ENCODE data around the gene ZNF280D. TPM values are rescaled to one million over a fixed set of nuclear protein-coding genes. Genes with fewer than 3 reads are reported as not detected.
"Not testable (repeated sequence)": the region's sequence is repeated elsewhere in the genome, so short reads cannot be mapped to it uniquely, and the experiment has no call there.

The ZNF280D gene
- total and polyA plus RNA-seq, 2 of the 4 experiments (the other 2 are of a cell fraction) = 8.3 to 21.0 TPM

DNA sequence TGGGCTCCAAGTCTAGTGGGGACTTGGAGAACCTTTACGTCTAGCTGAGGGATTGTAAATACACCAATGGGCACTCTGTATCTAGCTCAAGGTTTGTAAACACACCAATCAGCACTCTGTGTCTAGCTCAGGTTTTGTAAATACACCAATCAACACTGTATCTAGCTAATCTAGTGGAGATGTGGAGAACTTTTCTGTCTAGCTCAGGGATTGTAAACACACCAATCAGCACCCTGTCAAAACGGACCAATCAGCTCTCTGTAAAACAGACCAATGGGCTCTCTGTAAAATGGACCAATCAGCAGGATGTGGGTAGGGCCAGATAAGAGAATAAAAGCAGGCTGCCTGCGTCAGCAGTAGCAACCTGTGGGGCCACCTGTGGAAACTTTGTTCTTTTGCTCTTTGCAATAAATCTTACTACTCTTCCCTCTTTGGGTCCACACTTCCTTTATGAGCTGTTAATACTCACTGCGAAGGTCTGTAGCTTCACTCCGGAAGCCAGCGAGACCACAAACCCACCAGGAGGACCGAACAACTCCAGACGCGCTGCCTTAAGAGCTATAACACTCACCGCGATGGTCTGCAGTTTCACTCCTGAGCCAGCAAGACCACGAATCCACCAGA lies 46.9 kb upstream of the ZNF280D start:
- H2AK5ac ChIP-seq (ENCODE audit: low read depth, low read length); in situ Hi-C loops (cut with MboI; ENCODE audit: low sequenced_read_pairs); BruUV-seq (replicated peaks); H3K23ac ChIP-seq (ENCODE audit: low read depth, low read length); H3K4me2 ChIP-seq (ENCODE audit: low read depth, low read length); H3K9me3 ChIP-seq (ENCODE audit: control insufficient read depth, insufficient read depth, low read length); H3K4me3 ChIP-seq (ENCODE audit: insufficient read depth, low read depth, low read length); intact Hi-C loops (cut with micrococcal nuclease); H3K4me1 ChIP-seq (ENCODE audit: control insufficient read depth, insufficient read depth, low read length); H2BK120ac ChIP-seq (ENCODE audit: low read depth, low read length); H2BK5ac ChIP-seq (ENCODE audit: low read depth, low read length, poor library complexity, severe bottlenecking); H4K8ac ChIP-seq (ENCODE audit: low read depth in 2 of 2, low read length in 2 of 2); H3K9ac ChIP-seq (ENCODE audit: low read depth, low read length); H3K79me1 ChIP-seq (ENCODE audit: low read depth in 1 of 2, low read length in 2 of 2); ATAC-seq (ENCODE audit: low read depth); H3K27me3 ChIP-seq (ENCODE audit: control insufficient read depth, insufficient read depth, low read length); DNase-seq; H3K9me1 ChIP-seq (ENCODE audit: insufficient read depth, low read length); H2AFZ ChIP-seq (replicated peaks; ENCODE audit: low read length, poor library complexity); H3K56ac ChIP-seq (ENCODE audit: extremely low read depth, insufficient read depth, low read length); H4K91ac ChIP-seq (ENCODE audit: insufficient read depth, low read depth, low read length); H3K27ac ChIP-seq (ENCODE audit: insufficient read depth, low read length); H2AK9ac ChIP-seq (replicated peaks; ENCODE audit: low read depth, low read length, poor library complexity); H2BK20ac ChIP-seq (ENCODE audit: low read depth, low read length); H3K18ac ChIP-seq (ENCODE audit: low read depth, low read length); H2BK15ac ChIP-seq (ENCODE audit: low read depth, low read length); CTCF ChIA-PET; H4K5ac ChIP-seq (ENCODE audit: low read depth, low read length); H4K20me1 ChIP-seq (ENCODE audit: insufficient read depth, low read length); H3K4ac ChIP-seq (ENCODE audit: low read depth, low read length); POLR2A ChIA-PET (ENCODE audit: unreplicated experiment); H3K14ac ChIP-seq (replicated peaks; ENCODE audit: low read depth, low read length); dilution Hi-C loops (cut with HindIII; ENCODE audit: low sequenced_read_pairs, unreplicated experiment); H3K36me3 ChIP-seq (ENCODE audit: control insufficient read depth, insufficient read depth, low read length): not testable (repeated sequence)
- WGBS, 2 experiments (ENCODE audit: extremely low coverage in 2 of 2, insufficient read length in 1 of 2) = no CpG with 5 or more reads among the region's 12 CpGs

DNA sequence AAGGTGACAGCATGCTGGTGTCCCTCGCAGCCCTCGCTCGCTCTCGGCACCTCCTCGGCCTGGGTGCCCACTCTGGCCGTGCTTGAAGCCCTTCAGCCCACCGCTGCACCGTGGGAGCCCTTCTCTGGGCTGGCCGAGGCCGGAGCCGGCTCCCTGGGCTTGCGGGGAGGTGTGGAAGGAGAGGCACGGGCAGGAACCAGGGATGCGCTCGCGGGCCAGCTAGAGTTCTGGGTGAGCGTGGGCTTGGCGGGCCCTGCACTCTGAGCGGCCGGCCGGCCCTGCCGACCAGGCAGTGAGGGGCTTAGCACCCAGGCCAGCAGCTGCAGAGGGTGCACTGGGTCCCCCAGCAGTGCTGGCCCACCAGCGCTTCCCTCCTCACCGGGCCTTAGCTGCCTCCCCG lies 46.1 kb upstream of the ZNF280D start:
- H4K91ac ChIP-seq (ENCODE audit: insufficient read depth, low read depth, low read length); H3K9me1 ChIP-seq (ENCODE audit: insufficient read depth, low read length); DNase-seq; CTCF ChIA-PET; H3K27ac ChIP-seq (ENCODE audit: insufficient read depth, low read length); in situ Hi-C loops (cut with MboI; ENCODE audit: low sequenced_read_pairs); intact Hi-C loops (cut with micrococcal nuclease); H3K4me1 ChIP-seq (ENCODE audit: control insufficient read depth, insufficient read depth, low read length); H3K18ac ChIP-seq (ENCODE audit: low read depth, low read length); H3K4me2 ChIP-seq (ENCODE audit: low read depth, low read length); H3K27me3 ChIP-seq (ENCODE audit: control insufficient read depth, insufficient read depth, low read length); H2BK20ac ChIP-seq (ENCODE audit: low read depth, low read length); H3K14ac ChIP-seq (replicated peaks; ENCODE audit: low read depth, low read length); H3K4ac ChIP-seq (ENCODE audit: low read depth, low read length); H2AFZ ChIP-seq (replicated peaks; ENCODE audit: low read length, poor library complexity); H3K23ac ChIP-seq (ENCODE audit: low read depth, low read length); H3K79me1 ChIP-seq (ENCODE audit: low read depth in 1 of 2, low read length in 2 of 2); H3K56ac ChIP-seq (ENCODE audit: extremely low read depth, insufficient read depth, low read length); H3K9me3 ChIP-seq (ENCODE audit: control insufficient read depth, insufficient read depth, low read length); H2BK15ac ChIP-seq (ENCODE audit: low read depth, low read length); H2BK120ac ChIP-seq (ENCODE audit: low read depth, low read length); H4K20me1 ChIP-seq (ENCODE audit: insufficient read depth, low read length); H3K4me3 ChIP-seq (ENCODE audit: insufficient read depth, low read depth, low read length); H2AK5ac ChIP-seq (ENCODE audit: low read depth, low read length); BruUV-seq (replicated peaks); H3K9ac ChIP-seq (ENCODE audit: low read depth, low read length); H4K8ac ChIP-seq (ENCODE audit: low read depth in 2 of 2, low read length in 2 of 2); H4K5ac ChIP-seq (ENCODE audit: low read depth, low read length); ATAC-seq (ENCODE audit: low read depth); H2AK9ac ChIP-seq (replicated peaks; ENCODE audit: low read depth, low read length, poor library complexity); H2BK5ac ChIP-seq (ENCODE audit: low read depth, low read length, poor library complexity, severe bottlenecking); dilution Hi-C loops (cut with HindIII; ENCODE audit: low sequenced_read_pairs, unreplicated experiment); POLR2A ChIA-PET (ENCODE audit: unreplicated experiment); H3K36me3 ChIP-seq (ENCODE audit: control insufficient read depth, insufficient read depth, low read length): not testable (repeated sequence)
- 97% methylated on average over 15 of the region's 25 CpGs; no CpG with 5 or more reads in 1 of the 2 experiments for WGBS, 2 experiments (ENCODE audit: extremely low coverage in 2 of 2, insufficient read length in 1 of 2)
